ENCODE results near the gene WBP1.
A peak's percentile ranks its signal among the peaks of the same experiment; 100 is the strongest.

The WBP1 gene

GRCh38 chr2:74503506-74504475 lies 45.6 kb downstream of the WBP1 start:
- no peak for DNase-seq

GRCh38 chr2:74504591-74504990 lies 46.4 kb downstream of the WBP1 start:
- no peak for DNase-seq

GRCh38 chr2:74505448-74506246 lies 47.4 kb downstream of the WBP1 start:
- no peak for DNase-seq

GRCh38 chr2:74507145-74507925 lies 49.1 kb downstream of the WBP1 start, which contains the start of gene PCGF1:
PCGF1 (minus strand) TSS chr2:74507695; CDS start chr2:74507668, 27 bp downstream.
- peak; percentile 99 for DNase-seq

GRCh38 chr2:74507926-74508520 lies 49.8 kb downstream of the WBP1 start:
- DNase-seq, result peak in 2 of 3 donors; percentile 10

- DNase-seq, result no peak
Observed at GRCh38 chr2:74510272-74510671, 52.0 kb downstream of the WBP1 start.

Measured in suppressor macrophage treated with lipopolysaccharide for 1 hour (primary cell).